GM08714 (cell line): ENCODE measurements around the gene PPP1R12A.

Source experiments
- H3K4me3 ChIP-seq: fragments of 200-500 bp; sonication (Bioruptor generic); 2 replicates; pipeline ENCODE4 v1.5.1; 2014; ENCODE audit warnings: mild to moderate bottlenecking, low read length, inconsistent platforms
- ZNF274 ChIP-seq: IDR thresholded peaks from 2 replicates; pipeline ENCODE4 v1.6.1; 2012; ENCODE audit warnings: mild to moderate bottlenecking, low read depth, low read length

Gene PPP1R12A

GRCh38 chr12:79765157-79765556 is 169.7 kb downstream of the PPP1R12A start:
- no peak overlapping the region for H3K4me3 ChIP-seq
- TF ChIP-seq ZNF274, result no peak

GRCh38 chr12:79764641-79765040 is 170.3 kb downstream of the PPP1R12A start:
- H3K4me3 ChIP-seq, result no peak overlapping the region
- TF ChIP-seq ZNF274, result no peak

GRCh38 chr12:79763766-79764452 is 171.0 kb downstream of the PPP1R12A start:
- no peak for TF ChIP-seq ZNF274
- H3K4me3 ChIP-seq, result no peak overlapping the region

- H3K4me3 ChIP-seq, result no peak overlapping the region
- no peak for TF ChIP-seq ZNF274
Measured at GRCh38 chr12:79761341-79761740, 173.6 kb downstream of the PPP1R12A start.

GRCh38 chr12:79747274-79747673 is 187.6 kb downstream of the PPP1R12A start:
- TF ChIP-seq ZNF274, result no peak
- H3K4me3 ChIP-seq, result no peak overlapping the region

GRCh38 chr12:79737875-79738718 is 196.8 kb downstream of the PPP1R12A start:
- no peak overlapping the region for H3K4me3 ChIP-seq
- TF ChIP-seq ZNF274, result no peak

DNA sequence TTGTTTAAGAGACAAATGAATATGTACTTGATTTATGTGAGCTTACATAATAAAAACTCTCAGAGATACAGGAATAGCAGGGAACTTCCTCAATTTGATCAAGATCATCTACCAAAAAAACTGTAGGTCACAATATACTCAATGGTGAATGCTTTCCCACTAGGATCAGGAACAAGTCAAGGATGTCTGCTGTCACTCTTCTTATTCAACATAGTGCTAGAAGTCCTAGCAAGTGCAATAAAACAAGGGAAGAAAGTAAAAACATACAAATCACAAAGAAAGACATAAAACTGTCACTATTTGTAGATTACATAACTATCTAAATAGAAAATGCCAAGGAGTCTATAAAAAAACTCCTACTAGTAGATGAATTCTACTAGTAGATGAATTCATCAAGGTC is 202.3 kb downstream of the PPP1R12A start:
- H3K4me3 ChIP-seq, result no peak overlapping the region
- TF ChIP-seq ZNF274, result no peak

GRCh38 chr12:79725987-79726386 is 208.9 kb downstream of the PPP1R12A start:
- no peak for TF ChIP-seq ZNF274
- no peak overlapping the region for H3K4me3 ChIP-seq
